CD4-positive, alpha-beta T cell treated with Interleukin-12 subunit alpha and Interleukin-12 subunit beta, for 1 hour (primary cell): Measurements from ENCODE around the gene ALAS1.
A peak's percentile ranks its signal among the peaks of the same experiment; 100 is the strongest.
"Not testable (repeated sequence)": the region's sequence is repeated elsewhere in the genome, so short reads cannot be mapped to it uniquely, and the experiment has no call there.

Experiments used
- DNase-seq: peaks from one replicate; pipeline ENCODE4 v3.0.0-alpha.2; 2020

The ALAS1 gene

GRCh38 chr3:52197842-52198625 is at the start of gene ALAS1:
Gene ALAS1 (plus strand): TSS chr3:52198160. CDS start chr3:52199242, 1,082 bp downstream.
- peak; percentile 94 for DNase-seq

- no peak for DNase-seq
These were observed 48.9 kb upstream of the ALAS1 start for GRCh38 chr3:52149021-52149420.

GRCh38 chr3:52149726-52150125 is 48.2 kb upstream of the ALAS1 start:
- no peak for DNase-seq

GRCh38 chr3:52150357-52150756 is 47.6 kb upstream of the ALAS1 start:
- no peak for DNase-seq

- no peak for DNase-seq
These were observed 47.1 kb upstream of the ALAS1 start for GRCh38 chr3:52150860-52151259.

- not testable (repeated sequence) for DNase-seq
These were observed 46.0 kb upstream of the ALAS1 start for GRCh38 chr3:52151991-52152390.

- DNase-seq, result no peak
These were observed 44.4 kb upstream of the ALAS1 start for GRCh38 chr3:52153389-52154096.

- DNase-seq, result peak; percentile 85
These were observed 43.5 kb upstream of the ALAS1 start, which contains the start of gene POC1A for GRCh38 chr3:52154135-52155094. Gene POC1A (minus strand): TSS chr3:52154423. CDS start chr3:52154372, 51 bp downstream.

GRCh38 chr3:52155912-52156311 is 42.0 kb upstream of the ALAS1 start:
- no peak for DNase-seq

- DNase-seq, result no peak
These were observed 38.5 kb upstream of the ALAS1 start for GRCh38 chr3:52159503-52159902.

GRCh38 chr3:52162250-52162872 is 35.6 kb upstream of the ALAS1 start:
- DNase-seq, result no peak

- no peak for DNase-seq
These were observed 30.7 kb upstream of the ALAS1 start for GRCh38 chr3:52167240-52167639.

- not testable (repeated sequence) for DNase-seq
These were observed 27.7 kb upstream of the ALAS1 start for GRCh38 chr3:52170217-52170616.

- DNase-seq, result no peak
These were observed 26.3 kb upstream of the ALAS1 start for GRCh38 chr3:52171514-52172261.

- DNase-seq, result no peak
These were observed 25.6 kb upstream of the ALAS1 start for GRCh38 chr3:52172262-52172757.

GRCh38 chr3:52173101-52173500 is 24.9 kb upstream of the ALAS1 start:
- DNase-seq, result no peak

GRCh38 chr3:52174896-52175295 is 23.1 kb upstream of the ALAS1 start:
- no peak for DNase-seq

GRCh38 chr3:52175416-52176179 is 22.4 kb upstream of the ALAS1 start:
- DNase-seq, result no peak

GRCh38 chr3:52176180-52176752 is 21.7 kb upstream of the ALAS1 start:
- DNase-seq, result no peak

- DNase-seq, result no peak
These were observed 20.8 kb upstream of the ALAS1 start for GRCh38 chr3:52176951-52177700.
